ENCODE measurements around the gene MTERF1.
"Not testable (repeated sequence)": the region's sequence is repeated elsewhere in the genome, so short reads cannot be mapped to it uniquely, and the experiment has no call there.

Gene MTERF1

DNA sequence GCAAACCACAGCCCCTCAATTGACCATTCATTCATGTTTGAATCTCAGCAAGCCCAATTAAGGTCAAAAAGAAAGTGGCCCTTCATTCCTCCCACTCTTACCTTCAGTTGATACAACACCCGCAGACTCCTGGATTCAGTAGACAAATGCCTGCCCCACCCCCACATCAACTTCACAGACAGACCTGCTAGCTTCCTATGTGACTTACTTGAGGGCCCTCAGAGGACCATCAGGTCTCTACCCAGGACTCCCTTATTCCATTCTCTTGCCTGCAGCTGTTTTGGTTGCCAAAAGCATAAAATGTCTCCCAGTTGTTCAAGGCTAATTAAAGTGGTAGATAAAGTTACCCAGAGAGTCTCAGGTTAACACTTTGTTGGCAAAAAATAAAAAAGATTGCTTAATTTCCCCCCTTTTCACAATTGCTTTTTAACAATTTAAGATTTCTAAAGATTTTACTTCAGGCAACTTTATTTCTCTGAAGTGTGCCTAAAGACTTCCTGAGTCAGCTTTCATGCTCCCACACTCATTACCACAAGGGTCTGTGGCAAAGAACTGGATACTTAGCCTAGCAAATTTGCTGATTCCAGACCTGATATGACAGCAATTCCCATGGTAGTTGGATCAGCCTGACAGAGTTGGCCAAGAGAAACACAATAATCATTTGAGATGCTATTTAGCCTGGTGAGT, 3.3 kb upstream of the MTERF1 start:
- DNase-seq, result no peak

GRCh38 chr7:91880016-91880412, 488 bp downstream of the MTERF1 start:
- DNase-seq, result no peak

GRCh38 chr7:91876391-91877133, 3.9 kb downstream of the MTERF1 start:
- no peak for DNase-seq

- no peak for DNase-seq
These were observed 4.7 kb downstream of the MTERF1 start for GRCh38 chr7:91875851-91876250.

- no peak for DNase-seq
These were observed 7.6 kb downstream of the MTERF1 start for GRCh38 chr7:91872928-91873327.

- no peak for DNase-seq
These were observed 8.4 kb downstream of the MTERF1 start for GRCh38 chr7:91872069-91872468.

DNA sequence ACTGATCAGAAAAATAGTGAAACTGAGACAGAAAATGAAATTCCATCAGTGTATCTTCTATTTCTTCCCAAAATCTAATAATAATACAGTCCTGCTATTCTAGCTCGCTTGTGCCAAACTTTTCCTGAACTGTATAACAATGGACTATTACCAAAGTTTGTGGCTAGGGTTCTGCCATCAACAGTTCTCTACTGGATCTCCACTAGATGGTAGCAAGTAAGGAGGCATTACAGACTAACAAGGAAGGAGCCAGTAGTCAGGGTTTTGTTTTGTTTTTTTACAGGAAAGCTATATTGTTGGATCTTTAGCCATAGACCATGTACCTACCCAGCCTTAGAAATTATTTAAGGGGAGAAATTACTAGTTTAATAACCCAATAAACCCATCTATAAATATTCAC, 10.8 kb downstream of the MTERF1 start:
- no peak for DNase-seq

GRCh38 chr7:91866599-91867148, 13.8 kb downstream of the MTERF1 start:
- no peak for DNase-seq

GRCh38 chr7:91865511-91865910, 15.0 kb downstream of the MTERF1 start:
- DNase-seq, result no peak

DNA sequence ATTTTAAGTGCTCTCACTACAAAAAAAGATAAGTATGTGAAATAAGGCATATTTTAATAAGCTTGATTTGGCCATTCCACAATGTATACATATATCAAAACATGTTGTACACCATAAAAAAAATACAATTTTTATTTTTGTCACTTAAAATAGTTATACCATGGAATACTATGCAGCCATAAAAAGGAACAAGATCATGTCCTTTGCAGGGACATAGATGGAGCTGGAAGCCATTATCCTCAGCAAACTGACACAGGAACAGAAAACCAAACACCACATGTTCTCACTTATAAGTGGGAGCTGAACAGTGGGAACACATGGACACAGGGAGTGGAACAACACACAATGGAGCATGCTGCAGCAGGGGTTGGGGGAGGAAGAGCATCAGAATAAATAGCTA, 15.9 kb downstream of the MTERF1 start:
- not testable (repeated sequence) for DNase-seq

DNA sequence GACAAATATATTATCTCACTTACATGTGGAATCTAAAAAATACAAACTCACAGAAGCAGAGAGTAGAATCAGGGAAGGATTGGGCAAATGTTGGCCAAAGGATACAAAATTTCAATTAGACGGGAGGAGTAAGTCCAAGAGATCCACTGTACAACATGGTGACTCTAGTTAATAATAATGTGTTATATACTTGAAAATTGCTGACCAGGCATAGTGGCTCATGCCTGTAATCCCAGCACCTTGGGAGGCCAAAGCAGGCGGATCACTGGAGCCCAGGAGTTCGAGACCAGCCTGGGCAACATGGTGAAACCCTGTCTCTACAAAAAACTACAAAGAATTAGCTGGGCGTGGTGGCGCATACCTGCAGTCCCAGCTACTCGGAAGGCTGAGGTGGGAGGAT, 16.4 kb downstream of the MTERF1 start:
- no peak for DNase-seq

DNA sequence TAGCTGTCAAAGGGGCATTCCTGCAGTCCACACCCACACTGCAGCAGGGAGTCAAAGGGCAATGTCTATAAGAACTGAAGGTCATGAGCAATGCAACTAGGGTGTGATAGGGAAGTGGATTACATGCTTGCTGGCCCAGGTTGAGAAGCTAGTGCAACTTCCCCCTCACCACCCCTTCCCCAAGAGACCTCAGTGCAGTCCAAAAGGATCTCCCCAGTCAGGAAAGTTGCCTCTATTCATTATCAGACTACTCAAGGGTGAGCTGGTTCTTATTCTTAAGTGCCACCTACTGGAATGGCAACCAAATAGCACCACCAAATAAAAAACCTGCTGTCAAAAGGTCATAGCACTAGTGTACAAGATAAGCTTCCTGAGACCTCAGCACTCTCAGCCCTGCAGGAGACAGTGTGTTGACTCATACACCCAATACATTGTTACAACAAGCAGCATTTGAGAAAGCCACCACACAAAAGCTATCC, 28.2 kb downstream of the MTERF1 start:
- no peak for DNase-seq

GRCh38 chr7:91850455-91850854, 30.0 kb downstream of the MTERF1 start:
- no peak for DNase-seq

GRCh38 chr7:91847876-91848588, 32.5 kb downstream of the MTERF1 start:
- no peak for DNase-seq

DNA sequence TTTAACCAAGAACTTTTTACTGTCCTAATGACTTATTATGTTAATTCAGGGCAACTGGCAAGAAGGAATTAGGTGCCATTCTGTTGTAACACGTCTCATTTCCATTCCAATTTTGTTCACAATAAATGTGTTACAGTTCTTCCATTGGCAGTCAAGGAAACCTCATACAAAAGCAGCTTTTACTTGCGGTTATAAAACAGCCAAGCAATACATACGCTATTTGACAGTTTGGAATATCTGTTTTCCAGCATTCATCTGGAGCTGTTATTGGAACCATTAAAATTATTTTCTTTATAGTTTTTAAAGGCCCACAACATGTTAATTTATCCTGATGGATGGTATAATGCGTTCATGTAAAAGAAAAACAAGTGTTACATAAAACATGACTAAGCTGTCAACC, 33.3 kb downstream of the MTERF1 start:
- DNase-seq, result no peak

DNA sequence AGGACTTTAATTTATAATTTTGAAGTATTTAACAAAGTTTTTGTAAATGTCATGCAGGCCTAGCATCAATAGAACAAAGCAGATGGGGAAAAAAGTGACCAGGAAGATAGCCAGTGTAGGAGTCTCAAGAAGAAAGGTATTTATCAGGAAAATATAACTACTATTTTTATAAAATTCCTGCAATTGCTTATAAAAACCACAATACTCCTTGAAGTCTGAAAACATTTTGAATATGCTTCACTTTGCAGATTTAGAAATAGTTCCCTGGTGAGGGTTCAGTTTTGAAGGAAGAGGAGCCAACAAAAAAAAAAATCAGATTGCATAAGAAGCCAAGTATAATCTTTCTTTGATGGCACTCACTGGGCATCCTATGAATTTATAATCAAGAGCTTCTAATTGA, 34.1 kb downstream of the MTERF1 start:
- DNase-seq, result no peak

- no peak for DNase-seq
These were observed 36.7 kb downstream of the MTERF1 start for GRCh38 chr7:91843831-91844230.

DNA sequence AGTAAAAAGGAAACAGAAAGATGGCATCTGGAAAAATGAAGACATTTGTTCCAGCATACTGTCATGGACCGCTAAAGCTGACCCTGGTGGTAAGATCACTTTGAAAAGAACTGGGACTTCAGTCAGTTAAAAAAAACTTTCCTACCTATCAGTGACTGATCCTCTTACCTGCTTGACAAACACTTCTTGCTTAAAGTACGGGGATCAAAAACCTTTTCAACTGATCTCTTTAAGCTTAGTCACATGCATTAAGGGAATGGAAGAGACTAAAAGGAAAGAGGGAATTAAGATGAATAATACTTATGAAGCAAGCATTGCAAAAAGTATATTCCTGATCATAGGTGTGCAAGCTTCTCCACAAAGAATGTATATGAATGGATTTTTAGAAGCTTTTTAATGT, 42.1 kb downstream of the MTERF1 start:
- DNase-seq, result no peak

DNA sequence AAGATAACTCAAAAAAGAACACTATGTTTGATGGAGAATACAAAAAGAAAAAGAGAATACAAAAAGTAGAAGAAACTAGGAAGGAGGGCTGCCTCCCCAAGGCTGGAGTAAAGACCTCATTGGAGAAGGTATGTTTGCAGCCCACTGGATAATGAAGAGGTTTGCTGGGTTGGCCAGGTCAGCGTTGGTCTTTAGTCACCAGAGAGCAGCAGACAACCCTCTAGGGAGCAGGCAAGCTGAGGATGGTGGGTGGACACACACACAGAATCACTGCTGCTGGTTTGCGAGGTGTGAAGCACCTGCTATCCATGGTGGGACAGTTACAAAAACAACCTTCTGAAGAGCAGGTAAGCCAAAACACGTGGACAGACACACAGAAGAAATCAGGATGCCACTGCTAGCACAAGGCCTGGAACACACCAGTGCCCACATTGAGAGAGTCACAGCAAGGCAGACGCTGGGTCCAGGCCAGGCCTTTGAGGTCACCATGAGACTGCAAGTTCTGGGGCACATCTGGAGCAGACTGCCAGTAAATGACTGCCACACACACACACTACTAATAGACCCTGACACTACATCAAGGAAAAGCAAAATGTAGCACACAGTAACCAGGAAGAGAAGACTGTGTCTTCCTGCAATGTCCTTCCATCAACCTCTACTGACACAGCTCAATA, 43.0 kb downstream of the MTERF1 start:
- DNase-seq, result no peak

DNA sequence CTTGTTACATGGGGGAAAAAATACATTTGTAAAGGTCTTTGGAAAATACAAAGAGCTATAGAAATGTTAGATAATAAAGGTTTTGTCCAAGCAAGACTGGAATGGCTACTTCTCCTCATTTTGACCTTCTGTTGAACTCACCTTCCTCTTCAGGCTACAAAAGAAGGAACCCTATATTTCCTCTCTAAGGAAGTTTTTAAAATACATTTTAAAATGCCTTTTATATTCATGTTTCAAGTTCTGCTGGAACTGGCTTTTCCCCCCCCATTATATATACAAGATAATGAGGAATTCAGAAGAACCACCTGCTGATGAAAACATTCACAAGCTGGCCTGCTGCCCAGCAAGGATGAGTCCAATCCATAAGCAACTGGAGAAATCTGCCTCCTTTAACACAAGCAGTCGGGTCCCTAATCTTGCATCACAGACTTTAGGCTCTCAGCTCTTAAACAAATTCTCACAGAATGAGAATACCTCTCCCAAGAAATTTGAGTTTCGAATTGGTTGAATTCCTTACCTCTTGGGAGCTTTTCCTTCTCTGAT, 44.6 kb downstream of the MTERF1 start:
- no peak for DNase-seq

DNA sequence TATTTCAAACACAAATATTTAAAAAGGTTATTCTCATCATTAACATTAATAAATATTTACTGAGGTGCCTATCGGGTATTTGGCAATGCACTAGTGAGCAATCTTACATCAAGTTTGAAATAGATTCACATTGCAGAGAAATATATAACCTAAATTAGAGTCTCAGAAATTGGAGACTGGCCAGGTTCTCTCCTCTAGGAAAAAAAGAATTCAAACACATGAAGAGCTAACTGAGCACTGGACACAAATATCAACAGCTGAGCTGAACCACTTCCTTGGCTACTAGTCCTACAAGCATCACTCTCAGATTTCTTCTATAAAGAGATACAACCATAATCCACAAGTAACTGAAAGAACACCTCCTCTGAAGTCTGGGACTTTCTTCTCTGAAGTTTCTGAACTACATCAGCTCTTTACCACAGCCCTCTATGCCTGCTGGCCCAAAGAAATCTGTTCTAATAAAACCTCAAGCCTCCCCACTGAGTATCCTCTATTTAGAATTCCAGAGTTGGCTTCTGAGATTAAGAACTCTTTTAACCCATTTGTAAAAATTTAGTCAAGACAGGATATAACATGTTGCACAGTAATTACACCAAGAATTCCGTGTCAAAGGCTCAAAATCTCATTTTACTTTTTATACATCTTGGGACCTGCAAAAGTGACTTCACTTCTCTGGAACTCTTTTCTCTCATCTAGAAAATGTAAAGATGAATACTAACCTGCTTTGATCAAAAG, 45.2 kb downstream of the MTERF1 start:
- no peak for DNase-seq

GRCh38 chr7:91832493-91833045, 47.9 kb downstream of the MTERF1 start:
- no peak for DNase-seq
